Left ventricle myocardium inferior (tissue), 1 donor: ENCODE measurements around the gene GRWD1. TPM values are rescaled to one million over a fixed set of nuclear protein-coding genes. Genes with fewer than 3 reads are reported as not detected.
"Not testable (repeated sequence)": the region's sequence is repeated elsewhere in the genome, so short reads cannot be mapped to it uniquely, and the experiment has no call there.

Source experiments
- DNase-seq: peaks from one replicate; pipeline ENCODE4 v3.0.0-alpha.2; 2020
- H3K27ac ChIP-seq: fragments of 200-600 bp; replicated peaks from 2 replicates; pipeline ENCODE4 v1.8.0; 2021
- H3K27me3 ChIP-seq: fragments of 200-600 bp; 2 replicates; pipeline ENCODE4 v1.8.0; 2021; ENCODE audit warnings: low read depth
- H3K36me3 ChIP-seq: fragments of 200-600 bp; 2 replicates; pipeline ENCODE4 v1.8.0; 2021
- H3K4me1 ChIP-seq: fragments of 200-600 bp; 2 replicates; pipeline ENCODE4 v1.8.0; 2021
- H3K4me3 ChIP-seq: fragments of 200-600 bp; 2 replicates; pipeline ENCODE4 v1.8.0; 2021; ENCODE audit warnings: mild to moderate bottlenecking, moderate library complexity
- H3K9me3 ChIP-seq: fragments of 200-600 bp; replicated peaks from 2 replicates; pipeline ENCODE4 v1.8.0; 2021
- CTCF ChIP-seq: fragments of 200-600 bp; IDR thresholded peaks from 2 replicates; pipeline ENCODE4 v1.8.0; 2021; ENCODE audit warnings: antibody characterized with exemption, mild to moderate bottlenecking, borderline replicate concordance
- intact Hi-C: fragments of 100-400 bp; cut with micrococcal nuclease; formaldehyde crosslinking; loops from one replicate; pipeline ENCODE4 v1.11.0; 2022
- total RNA-seq: library from RNA; stranded (reverse); fragmentation: NEBNext Ultra II Directional; extraction: Animal tissue kit (Norgen Biotek cat#: 25700); gene quantifications from one replicate; pipeline ENCODE4 v1.2.1, GENCODE V29; 2021
- donor health status: DM: no; HTN: yes; CAD: no; lungs with severe emphysema.

Gene GRWD1
- total RNA-seq, 1 donor from 2014 or later = 17.0 TPM

DNA sequence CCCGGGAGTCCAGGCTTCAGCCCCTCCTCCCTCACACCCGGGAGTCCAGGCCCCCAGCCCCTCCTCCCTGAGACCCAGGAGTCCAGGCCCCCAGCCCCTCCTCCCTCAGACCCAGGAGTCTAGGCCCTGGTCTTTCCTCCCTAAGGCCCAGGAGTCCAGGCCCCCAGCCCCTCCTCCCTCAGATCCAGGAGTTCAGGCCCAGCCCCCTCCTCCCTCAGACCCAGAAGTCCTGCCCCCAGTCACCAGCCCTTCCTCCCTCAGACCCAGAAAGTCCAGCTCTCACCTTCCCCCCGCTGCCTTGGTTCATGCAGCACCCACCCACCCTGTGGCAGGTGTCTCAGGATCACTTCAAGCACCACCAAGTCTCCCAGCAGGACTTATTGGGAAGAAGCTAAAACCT is 37.5 kb downstream of the GRWD1 start:
- intact Hi-C loops = no loop called here
- no peak overlapping the region for H3K4me3 ChIP-seq
- no peaks in the 10 kb centered on the region for H3K9me3 ChIP-seq
- DNase-seq = no peak
- no peak for TF ChIP-seq CTCF
- H3K4me1 ChIP-seq = peaks cover 37% of the 10 kb centered on the region
- peaks cover 8% of the 10 kb centered on the region for H3K36me3 ChIP-seq
- no peak overlapping the region for H3K27ac ChIP-seq
- no peaks in the 10 kb centered on the region for H3K27me3 ChIP-seq

DNA sequence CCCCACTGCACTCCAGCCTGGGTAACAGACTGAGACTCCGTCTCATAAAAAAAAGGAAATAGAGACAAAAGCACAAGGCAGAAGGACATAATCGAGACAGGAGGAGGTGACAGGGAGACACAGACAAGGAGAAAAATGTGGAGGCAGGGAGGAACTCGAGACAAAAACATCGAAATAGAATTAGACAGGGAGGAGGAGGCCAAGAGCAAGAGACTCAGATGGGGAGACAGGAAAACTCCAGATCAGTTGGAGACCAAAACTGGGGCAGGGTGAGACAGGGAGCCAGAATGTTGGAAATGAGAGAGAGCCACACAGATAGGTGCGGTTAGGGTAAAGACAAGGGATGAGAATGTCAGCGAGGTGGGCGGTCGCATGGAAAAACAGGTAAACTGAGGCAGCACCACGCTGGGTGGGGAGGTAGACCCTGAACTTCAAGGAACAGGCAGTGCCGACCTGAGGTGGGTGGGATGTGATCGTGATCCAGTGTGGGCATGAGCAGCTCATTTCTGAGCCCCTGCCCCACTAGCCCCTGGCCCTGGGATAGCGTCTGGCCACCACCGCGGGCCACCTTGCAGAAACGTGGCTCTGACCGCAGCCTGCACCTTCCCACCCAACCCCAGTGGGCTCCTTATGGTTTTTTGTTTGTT is 38.6 kb downstream of the GRWD1 start:
- no peak overlapping the region for H3K4me3 ChIP-seq
- peaks cover 39% of the 10 kb centered on the region for H3K4me1 ChIP-seq
- intact Hi-C loops = no loop called here
- H3K27me3 ChIP-seq = no peaks in the 10 kb centered on the region
- no peak for DNase-seq
- TF ChIP-seq CTCF = no peak
- H3K27ac ChIP-seq = no peak overlapping the region
- H3K9me3 ChIP-seq = no peaks in the 10 kb centered on the region
- H3K36me3 ChIP-seq = peaks cover 1% of the 10 kb centered on the region

- intact Hi-C loops = no loop called here
These were observed 39.3 kb downstream of the GRWD1 start for GRCh38 chr19:48484931-48485612.

GRCh38 chr19:48486706-48487105 is 40.9 kb downstream of the GRWD1 start:
- H3K36me3 ChIP-seq, H3K4me3 ChIP-seq, DNase-seq, H3K9me3 ChIP-seq, H3K27me3 ChIP-seq, H3K27ac ChIP-seq, intact Hi-C loops: not testable (repeated sequence)
- H3K4me1 ChIP-seq = peaks cover 39% of the 10 kb centered on the region

More at GRCh38 chr19:48484931-48485612, 39.3 kb downstream of the GRWD1 start:
- Histone ChIP-seq H3K36me3 (no peaks in the 10 kb centered on the region), H3K9me3 (no peaks in the 10 kb centered on the region), H3K27me3 (no peaks in the 10 kb centered on the region), H3K4me1 (peaks cover 42% of the 10 kb centered on the region), H3K4me3 (no peak overlapping the region), H3K27ac (no peak overlapping the region)
- no peak for DNase-seq
- TF ChIP-seq CTCF = no peak

DNA sequence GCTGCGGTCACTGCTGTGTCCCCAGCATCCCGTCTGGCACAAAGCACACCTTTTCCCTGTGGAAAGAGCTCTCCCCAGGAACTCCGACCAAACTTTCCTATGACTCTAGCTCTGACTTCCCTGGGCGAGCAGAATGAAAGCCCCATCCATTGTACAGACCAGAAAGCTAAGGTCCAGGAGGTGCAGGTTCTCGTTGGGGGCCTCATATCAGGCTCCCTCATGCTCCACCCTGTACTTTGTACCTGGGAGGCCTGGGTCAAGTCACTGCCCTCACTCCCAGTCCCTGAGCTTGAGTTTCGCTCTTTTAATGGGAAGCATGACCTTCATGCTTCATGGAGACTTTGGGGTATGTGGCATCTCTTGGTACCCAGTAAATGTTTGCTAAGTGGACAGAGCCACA is 41.8 kb downstream of the GRWD1 start:
- Histone ChIP-seq H3K9me3 (no peaks in the 10 kb centered on the region), H3K4me1 (peaks cover 31% of the 10 kb centered on the region), H3K36me3 (no peaks in the 10 kb centered on the region), H3K4me3 (no peak overlapping the region), H3K27me3 (peaks cover 6% of the 10 kb centered on the region), H3K27ac (peak overlapping the region; percentile 80)
- no peak for TF ChIP-seq CTCF
- no peak for DNase-seq
- intact Hi-C loops = no loop called here

DNA sequence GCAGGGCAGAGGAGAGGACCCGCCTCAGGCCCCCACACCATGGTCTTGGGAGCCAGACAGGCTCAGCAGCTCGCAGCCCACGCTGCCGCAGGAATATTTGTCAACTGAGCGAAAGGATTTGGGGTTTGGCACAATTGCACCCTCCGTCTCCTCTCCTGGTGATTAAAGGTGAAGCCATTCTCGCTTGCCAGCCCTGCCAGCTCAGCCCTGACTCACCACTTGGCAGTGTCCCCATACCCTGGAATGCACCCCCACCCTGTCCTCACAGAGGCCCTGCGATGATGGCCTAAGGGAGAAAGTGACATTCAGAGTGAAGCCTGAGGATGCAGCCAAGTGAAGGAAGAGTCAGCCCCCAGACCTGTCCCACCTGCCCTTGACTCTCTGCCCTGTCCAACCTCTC is 42.2 kb downstream of the GRWD1 start:
- Histone ChIP-seq H3K9me3 (no peaks in the 10 kb centered on the region), H3K4me3 (no peak overlapping the region), H3K27ac (peak overlapping the region; percentile 80), H3K27me3 (peaks cover 6% of the 10 kb centered on the region), H3K36me3 (no peaks in the 10 kb centered on the region), H3K4me1 (peaks cover 31% of the 10 kb centered on the region)
- intact Hi-C loops = no loop called here
- peak; percentile 68 for DNase-seq
- no peak for TF ChIP-seq CTCF

DNA sequence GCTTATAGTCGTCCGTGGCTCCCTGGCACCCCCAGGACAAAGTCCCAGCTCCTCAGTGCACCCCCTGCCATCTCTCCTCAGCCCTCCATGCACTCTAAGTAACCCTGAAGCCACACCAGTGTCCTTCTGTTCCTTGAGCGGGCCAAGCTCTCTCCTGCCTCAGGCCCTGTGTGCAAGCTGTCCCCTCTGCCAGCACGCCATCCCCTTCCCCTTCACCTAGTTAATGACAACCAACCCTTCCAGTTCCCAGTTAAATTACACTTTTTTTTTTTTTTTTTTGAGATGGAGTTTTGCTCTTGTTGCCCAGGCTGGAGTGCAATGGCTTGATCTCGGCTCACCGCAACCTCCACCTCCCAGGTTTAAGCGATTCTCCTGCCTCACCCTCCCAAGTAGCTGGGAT is 42.7 kb downstream of the GRWD1 start:
- intact Hi-C loops, H3K36me3 ChIP-seq, DNase-seq, H3K4me3 ChIP-seq, H3K27me3 ChIP-seq, H3K9me3 ChIP-seq: not testable (repeated sequence)
- peak overlapping the region; percentile 80 for H3K27ac ChIP-seq
- H3K4me1 ChIP-seq = peaks cover 31% of the 10 kb centered on the region
